NOMO-1 (cell line): ENCODE results near the gene UBXN1.

Source experiments
- DNase-seq, 2 experiments: peaks; one replicate each; lab custom pipeline; 2025; ENCODE audit not compliant: unreplicated experiment in 2 of 2; lab: John Stamatoyannopoulos, UW

Gene UBXN1

DNA sequence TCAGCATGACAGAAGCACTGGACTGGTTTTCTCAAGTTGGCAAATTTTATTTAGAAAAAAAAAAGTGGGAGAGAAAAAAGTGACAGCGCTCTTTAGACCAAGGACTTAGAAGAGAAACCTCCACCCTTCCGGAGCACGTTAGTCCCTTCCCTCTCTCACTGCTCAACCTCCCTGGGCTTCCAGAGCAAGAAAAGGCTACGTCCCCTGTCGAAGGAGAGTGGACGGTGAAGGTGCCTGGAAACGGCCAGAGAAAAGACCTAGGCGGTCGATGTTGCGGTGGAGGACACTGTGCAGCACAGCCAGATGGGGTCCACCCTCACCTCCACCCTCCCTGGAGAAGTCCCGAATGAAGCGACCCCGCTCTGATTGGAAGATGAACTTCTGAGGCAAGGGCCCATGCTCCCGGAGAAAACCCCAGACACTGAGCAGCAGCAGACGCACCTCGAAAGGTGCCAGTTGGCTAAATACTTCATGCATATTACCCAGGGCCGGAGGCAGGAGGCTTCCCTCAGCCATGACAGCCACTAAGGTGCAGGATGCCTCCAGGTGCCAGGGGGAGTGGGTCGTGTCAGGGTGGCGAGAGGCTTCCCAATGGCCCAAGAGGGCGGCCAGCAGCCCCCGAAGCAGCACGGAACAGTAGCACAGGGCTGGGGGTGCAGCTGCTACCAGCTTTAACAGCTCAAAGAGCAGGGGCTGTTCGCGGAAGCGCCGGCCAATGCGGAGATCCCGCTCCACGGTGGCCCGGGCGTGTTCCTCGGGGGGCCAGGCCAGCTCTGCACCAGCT, 31.9 kb downstream of the UBXN1 start:
- no peak for DNase-seq

DNA sequence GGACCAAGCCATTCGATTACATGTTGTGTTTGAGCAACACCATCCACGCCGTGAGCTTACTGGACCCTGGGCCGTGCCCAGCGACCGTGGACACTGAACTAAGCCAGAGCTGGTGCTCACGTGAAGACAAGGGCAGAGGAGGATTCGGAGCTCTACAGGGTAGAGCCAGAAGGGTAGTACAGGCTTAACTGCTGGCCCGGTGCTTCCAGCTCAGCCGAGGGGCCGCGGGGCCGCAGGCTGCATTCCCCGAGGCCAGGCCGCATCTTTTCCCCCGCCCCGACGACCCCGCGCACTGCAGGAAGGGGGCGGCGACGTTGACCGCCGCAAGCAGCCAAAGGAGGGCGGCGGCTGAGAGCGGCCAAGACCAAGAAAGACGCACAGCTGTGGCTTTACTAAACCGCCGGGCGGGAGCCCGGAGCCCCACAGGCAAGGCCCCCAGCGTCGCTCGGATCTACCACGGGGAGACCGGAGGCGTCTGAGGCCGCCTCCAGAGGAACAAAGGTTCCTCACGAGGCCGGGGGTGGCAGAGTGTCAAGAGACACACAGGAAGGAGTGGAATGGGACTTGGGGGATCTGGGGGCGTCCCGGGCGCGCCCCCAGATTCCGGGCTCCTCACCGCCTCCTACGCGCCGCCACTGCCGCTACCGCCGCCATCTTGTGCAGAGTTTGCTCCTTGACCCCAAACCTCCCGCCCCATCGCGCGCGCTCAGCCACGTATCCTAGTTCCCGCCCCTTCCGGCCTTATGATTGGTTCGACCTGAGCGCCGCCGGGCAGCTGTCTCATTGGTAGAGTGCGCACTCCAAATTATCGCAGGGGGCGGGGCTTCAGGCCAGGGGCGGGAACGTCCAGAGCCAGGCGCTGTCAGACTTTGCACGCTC, 32.7 kb downstream of the UBXN1 start, which contains the start of gene GANAB:
Gene GANAB, minus strand, starts transcription at position 668 of the 879 bp plus-strand sequence. Its CDS starts 14 bp downstream, at position 654.
- DNase-seq: peak; percentile 98 to 99

DNA sequence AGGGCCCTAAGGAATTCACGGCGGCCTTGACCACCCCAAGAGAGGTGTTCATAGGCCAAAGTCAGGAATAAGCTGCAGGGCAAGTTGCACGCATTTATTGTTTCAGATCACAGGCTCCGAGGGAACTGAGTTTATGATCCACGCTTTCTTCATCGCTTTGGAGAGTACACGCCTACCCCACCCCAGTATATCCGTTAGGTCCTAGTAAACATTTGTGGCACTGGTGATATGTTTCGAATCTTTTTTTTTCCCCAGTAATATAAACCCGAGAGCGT, 33.3 kb downstream of the UBXN1 start:
- peak in 1 of 2 experiments; percentile 15 for DNase-seq

DNA sequence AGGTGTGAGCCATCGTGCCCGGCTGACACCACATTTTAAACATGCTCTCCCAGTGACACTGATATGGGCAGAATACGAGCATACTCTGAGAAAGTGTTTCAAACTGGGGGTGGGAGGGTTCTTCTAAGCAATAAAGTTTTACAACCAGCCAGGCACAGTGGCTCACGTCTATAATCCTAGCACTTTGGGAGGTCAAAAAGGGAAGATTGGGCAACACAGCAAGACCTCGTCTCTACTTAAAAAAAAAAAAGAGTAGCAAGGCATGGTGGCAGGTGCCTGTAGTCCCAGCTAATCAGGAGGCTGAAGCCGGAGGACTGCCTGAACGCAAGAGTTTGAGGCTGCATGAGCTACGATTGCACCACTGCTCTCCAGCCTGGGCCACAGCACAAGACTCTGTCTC, 34.7 kb downstream of the UBXN1 start:
- no peak for DNase-seq

DNA sequence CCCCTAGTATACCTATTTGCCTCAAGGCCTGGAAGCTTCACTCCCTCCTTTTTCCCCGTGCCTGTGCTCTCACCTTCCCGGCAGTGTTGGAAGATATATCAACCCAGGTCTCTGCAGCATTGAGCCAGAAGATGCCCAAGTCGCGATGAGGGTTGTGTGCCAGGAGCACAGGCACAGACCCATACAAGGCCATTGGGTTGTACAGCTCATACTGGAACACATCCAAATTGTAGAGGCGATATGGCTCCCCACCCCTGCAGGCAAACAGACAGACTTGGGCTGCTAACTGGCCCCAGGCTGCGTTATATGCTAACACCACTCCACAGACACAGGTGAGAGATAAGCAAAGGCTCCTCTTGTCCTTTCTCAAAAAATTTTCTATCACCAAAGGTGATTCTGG, 46.4 kb downstream of the UBXN1 start:
- no peak for DNase-seq

DNA sequence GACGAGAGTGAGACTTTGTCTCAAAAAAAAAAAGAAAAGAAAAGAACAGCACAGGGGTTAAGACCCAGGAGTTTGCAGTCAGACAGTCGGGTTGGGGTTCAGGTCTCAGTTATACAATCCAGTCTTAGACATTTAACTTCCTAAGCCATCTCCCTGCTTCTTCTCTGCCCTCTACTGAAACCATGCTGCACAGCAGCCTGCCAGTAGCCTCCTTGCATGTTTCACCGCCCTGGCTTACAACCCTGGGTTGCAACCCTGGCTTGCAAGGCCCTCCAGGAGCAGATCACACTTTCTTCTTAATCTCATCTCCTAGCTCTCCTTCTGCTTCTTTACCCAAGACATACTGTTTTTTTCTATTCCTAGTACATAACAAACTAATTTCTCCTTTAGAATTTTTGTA, 51.2 kb downstream of the UBXN1 start:
- DNase-seq: no peak
